C4-2B (cell line): ENCODE results near the gene MBNL1.

Source experiments
- ZFX ChIP-seq: fragments of 450-650 bp; IDR thresholded peaks from 2 replicates; pipeline ENCODE4 v1.6.1; 2017
- TF ChIP-seq, protein P1 (sequence below): fragments of 450-650 bp; conservative IDR thresholded peaks from 2 replicates; pipeline ENCODE4 v1.5.1; 2017; ENCODE audit warnings: mild to moderate bottlenecking

DNA sequence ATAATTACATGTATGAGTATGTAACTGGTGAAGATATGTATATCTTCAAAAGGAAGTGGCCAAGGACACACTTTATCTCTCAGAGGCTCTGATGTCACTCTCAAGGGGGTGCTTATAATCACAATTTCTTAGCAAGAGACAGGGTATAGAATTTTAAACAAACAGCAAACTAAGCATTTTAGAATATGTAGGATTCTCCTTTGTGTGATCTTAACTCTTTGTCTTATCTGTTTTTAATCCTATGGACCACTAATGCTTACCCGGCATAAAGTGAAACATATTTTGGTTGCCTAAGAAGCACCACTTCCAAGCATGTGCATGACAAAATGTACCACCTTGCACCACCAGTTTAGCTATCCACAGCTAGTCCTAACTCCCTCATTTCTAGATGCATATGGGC is 8.2 kb upstream of the MBNL1 start:
- TF ChIP-seq, protein P1, sequence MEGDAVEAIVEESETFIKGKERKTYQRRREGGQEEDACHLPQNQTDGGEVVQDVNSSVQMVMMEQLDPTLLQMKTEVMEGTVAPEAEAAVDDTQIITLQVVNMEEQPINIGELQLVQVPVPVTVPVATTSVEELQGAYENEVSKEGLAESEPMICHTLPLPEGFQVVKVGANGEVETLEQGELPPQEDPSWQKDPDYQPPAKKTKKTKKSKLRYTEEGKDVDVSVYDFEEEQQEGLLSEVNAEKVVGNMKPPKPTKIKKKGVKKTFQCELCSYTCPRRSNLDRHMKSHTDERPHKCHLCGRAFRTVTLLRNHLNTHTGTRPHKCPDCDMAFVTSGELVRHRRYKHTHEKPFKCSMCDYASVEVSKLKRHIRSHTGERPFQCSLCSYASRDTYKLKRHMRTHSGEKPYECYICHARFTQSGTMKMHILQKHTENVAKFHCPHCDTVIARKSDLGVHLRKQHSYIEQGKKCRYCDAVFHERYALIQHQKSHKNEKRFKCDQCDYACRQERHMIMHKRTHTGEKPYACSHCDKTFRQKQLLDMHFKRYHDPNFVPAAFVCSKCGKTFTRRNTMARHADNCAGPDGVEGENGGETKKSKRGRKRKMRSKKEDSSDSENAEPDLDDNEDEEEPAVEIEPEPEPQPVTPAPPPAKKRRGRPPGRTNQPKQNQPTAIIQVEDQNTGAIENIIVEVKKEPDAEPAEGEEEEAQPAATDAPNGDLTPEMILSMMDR = no peak
- no peak for TF ChIP-seq ZFX
